Measurements from ENCODE around the gene PTK6.

GRCh38 chr20:63561624-63562396 lies 24.6 kb upstream of the PTK6 start:
- TF ChIP-seq CTCF (IDR thresholded peaks at IDR 0.05) (no peak), POLR2A (IDR thresholded peaks at IDR 0.05) (no peak)

Data from testis (tissue), 2 donors.